ENCODE data around the gene MARS1. TPM values are rescaled to one million over a fixed set of nuclear protein-coding genes. Genes with fewer than 3 reads are reported as not detected.

The MARS1 gene
- total RNA-seq, 1 donor from 2014 or later: 131 TPM

- Histone ChIP-seq H3K27me3 (ENCODE audit: low read depth) (no peaks in the 10 kb centered on the region), H3K27ac (no peak overlapping the region), H3K4me1 (peaks cover 5% of the 10 kb centered on the region), H3K4me3 (no peak overlapping the region), H3K9me3 (no peaks in the 10 kb centered on the region), H3K36me3 (peaks cover 100% of the 10 kb centered on the region)
- DNase-seq (no peak), ATAC-seq (no peak)
- intact Hi-C loops (cut with DNase I): no loop called here
- TF ChIP-seq CTCF (IDR thresholded peaks at IDR 0.05): no peak
Measured at GRCh38 chr12:57529831-57530230, 42.0 kb downstream of the MARS1 start.

GRCh38 chr12:57530396-57531142 is 42.7 kb downstream of the MARS1 start:
- DNase-seq (no peak), ATAC-seq (no peak)
- H3K27me3 ChIP-seq (ENCODE audit: low read depth): no peaks in the 10 kb centered on the region
- H3K4me1 ChIP-seq: no peaks in the 10 kb centered on the region
- H3K36me3 ChIP-seq: peaks cover 100% of the 10 kb centered on the region
- H3K9me3 ChIP-seq: no peaks in the 10 kb centered on the region
- intact Hi-C loops (cut with DNase I): no loop called here
- no peak overlapping the region for H3K4me3 ChIP-seq
- no peak overlapping the region for H3K27ac ChIP-seq
- TF ChIP-seq CTCF (IDR thresholded peaks at IDR 0.05): no peak

- Histone ChIP-seq H3K4me3 (no peak overlapping the region), H3K4me1 (peaks cover 10% of the 10 kb centered on the region), H3K27ac (no peak overlapping the region), H3K36me3 (peaks cover 89% of the 10 kb centered on the region), H3K9me3 (no peaks in the 10 kb centered on the region), H3K27me3 (ENCODE audit: low read depth) (no peaks in the 10 kb centered on the region)
- ATAC-seq: no peak
- TF ChIP-seq CTCF (IDR thresholded peaks at IDR 0.05): no peak
- no peak for DNase-seq
- intact Hi-C loops (cut with DNase I): no loop called here
Measured at GRCh38 chr12:57531836-57532235, 44.0 kb downstream of the MARS1 start.

GRCh38 chr12:57533108-57533507 is 45.2 kb downstream of the MARS1 start:
- DNase-seq (no peak), ATAC-seq (no peak)
- no peaks in the 10 kb centered on the region for H3K27me3 ChIP-seq (ENCODE audit: low read depth)
- intact Hi-C loops (cut with DNase I): no loop called here
- H3K9me3 ChIP-seq: no peaks in the 10 kb centered on the region
- TF ChIP-seq CTCF (IDR thresholded peaks at IDR 0.05): no peak
- peaks cover 10% of the 10 kb centered on the region for H3K4me1 ChIP-seq
- no peak overlapping the region for H3K4me3 ChIP-seq
- no peak overlapping the region for H3K27ac ChIP-seq
- H3K36me3 ChIP-seq: peaks cover 84% of the 10 kb centered on the region

GRCh38 chr12:57534250-57534649 is 46.4 kb downstream of the MARS1 start:
- H3K27me3 ChIP-seq (ENCODE audit: low read depth): no peaks in the 10 kb centered on the region
- DNase-seq (no peak), ATAC-seq (no peak)
- intact Hi-C loops (cut with DNase I): no loop called here
- H3K4me3 ChIP-seq: no peak overlapping the region
- no peak overlapping the region for H3K27ac ChIP-seq
- peaks cover 84% of the 10 kb centered on the region for H3K36me3 ChIP-seq
- peaks cover 10% of the 10 kb centered on the region for H3K4me1 ChIP-seq
- no peaks in the 10 kb centered on the region for H3K9me3 ChIP-seq
- TF ChIP-seq CTCF (IDR thresholded peaks at IDR 0.05): no peak

Data from lower lobe of right lung (tissue), 2 donors.